CD4-positive, alpha-beta T cell (primary cell): ENCODE data around the gene YPEL2. TPM values are rescaled to one million over a fixed set of nuclear protein-coding genes. Genes with fewer than 3 reads are reported as not detected.

Source experiments
- ATAC-seq: fragments of 200-7000 bp; cut with Tn5 transposase; one replicate; pipeline ENCODE4 v1.10.0; 2022; ENCODE audit warnings: mild to moderate bottlenecking; ENCODE audit not compliant: poor library complexity
- CTCF ChIA-PET: fragments of 350-600 bp; sonication (Branson Sonifier 250); formaldehyde crosslinking; loops from one replicate; lab custom pipeline; 2021; ENCODE audit warnings: antibody characterized with exemption, inconsistent platforms; lab: Charles Lee
- POLR2A ChIA-PET: fragments of 350-600 bp; sonication (Branson Sonifier 250); formaldehyde crosslinking; loops from one replicate; lab custom pipeline; 2021; ENCODE audit warnings: antibody characterized with exemption, inconsistent platforms; lab: Charles Lee
- DNase-seq, 14 experiments: peaks; one replicate each; pipeline ENCODE4 v3.0.0-alpha.2; 2013 to 2020; ENCODE audit warnings: mixed read lengths in 2 of 14
- H3K27ac ChIP-seq, 2 donors: one replicate each; pipeline versions ENCODE4 v1.5.1 to v1.7.0; 2013; ENCODE audit warnings: low read length in 2 of 2, low read depth in 1 of 2, mild to moderate bottlenecking in 1 of 2
- H3K27me3 ChIP-seq, 2 experiments: 1 replicate in 1 of 2; 2 replicates in 1 of 2; pipeline versions ENCODE4 v1.6.1 to v1.7.0; 2013; ENCODE audit warnings: low read length in 2 of 2, control low read depth in 1 of 2, mild to moderate bottlenecking in 1 of 2, moderate library complexity in 1 of 2; ENCODE audit not compliant: insufficient read depth in 2 of 2, control insufficient read depth in 1 of 2
- H3K36me3 ChIP-seq: one replicate; pipeline ENCODE4 v1.6.1; 2013; ENCODE audit warnings: low read length, control low read depth; ENCODE audit not compliant: insufficient read depth
- H3K4me1 ChIP-seq: one replicate; pipeline ENCODE4 v1.6.1; 2013; ENCODE audit warnings: low read length, control low read depth; ENCODE audit not compliant: insufficient read depth
- H3K4me3 ChIP-seq: one replicate; pipeline ENCODE4 v1.5.1; 2013; ENCODE audit warnings: mild to moderate bottlenecking, low read length, moderate library complexity
- H3K9me3 ChIP-seq, 2 experiments: 1 replicate in 1 of 2; 2 replicates in 1 of 2; pipeline versions ENCODE4 v1.6.1 to v1.7.0; 2013; ENCODE audit warnings: low read length in 2 of 2, mild to moderate bottlenecking in 2 of 2, control low read depth in 1 of 2, moderate library complexity in 1 of 2; ENCODE audit not compliant: control insufficient read depth in 1 of 2, insufficient read depth in 1 of 2
- H3K27ac Mint-ChIP-seq: one replicate; pipeline ENCODE4 v1.8.0; 2020; ENCODE audit warnings: mixed read lengths
- H3K27me3 Mint-ChIP-seq: one replicate; pipeline ENCODE4 v1.8.0; 2021; ENCODE audit warnings: mixed read lengths
- H3K36me3 Mint-ChIP-seq: one replicate; pipeline ENCODE4 v1.8.0; 2021; ENCODE audit warnings: low read depth, mixed read lengths
- H3K4me1 Mint-ChIP-seq: one replicate; pipeline ENCODE4 v1.8.0; 2021; ENCODE audit warnings: low read depth, mixed read lengths
- H3K4me3 Mint-ChIP-seq: one replicate; pipeline ENCODE4 v1.8.0; 2020; ENCODE audit warnings: mild to moderate bottlenecking, mixed read lengths
- H3K9me3 Mint-ChIP-seq: one replicate; pipeline ENCODE4 v1.8.0; 2020; ENCODE audit warnings: mixed read lengths
- CTCF ChIP-seq: fragments of 200-600 bp; IDR thresholded peaks from one replicate; pipeline ENCODE4 v1.8.0; 2022; ENCODE audit warnings: antibody characterized with exemption, mild to moderate bottlenecking
- intact Hi-C, 2 experiments: fragments of 100-400 bp; cut with DNase I in 1 of 2; cut with micrococcal nuclease in 1 of 2; formaldehyde crosslinking; loops; one replicate each; pipeline versions ENCODE4 v1.15.1 to v1.9.0; 2023 to 2025; cut with DNase I, micrococcal nuclease
- total RNA-seq, 174 experiments: library from RNA in 2 of 174; stranded (reverse) in 2 of 174; gene quantifications; one replicate each; pipeline ENCODE4 v1.2.3 and lab custom pipeline; 2021 to 2026

The YPEL2 gene
- total RNA-seq, 2 experiments from 2014 or later = 69.1 to 71.6 TPM

GRCh38 chr17:59377410-59377809 lies 46.0 kb downstream of the YPEL2 start:
- ChIA-PET CTCF (no interaction called here), POLR2A (interaction anchor here (0.5 to 0.7 kb wide), 2 partner anchors 15 to 24 kb away, joined by 3 to 5 read pairs; no protein-coding TSS in a partner anchor)
- Mint-ChIP-seq H3K27me3 (no peaks in the 10 kb centered on the region), H3K9me3 (no peaks in the 10 kb centered on the region), H3K4me1 (peaks cover 79% of the 10 kb centered on the region), H3K36me3 (peaks cover 8% of the 10 kb centered on the region), H3K27ac (no peak overlapping the region), H3K4me3 (no peak overlapping the region)
- Histone ChIP-seq H3K36me3 (peaks cover 7% of the 10 kb centered on the region), H3K9me3 (no peaks in the 10 kb centered on the region), H3K27me3 (no peaks in the 10 kb centered on the region), H3K27ac (no peak overlapping the region), H3K4me1 (peaks cover 42% of the 10 kb centered on the region), H3K4me3 (no peak overlapping the region)
- ATAC-seq (no peak), DNase-seq (no peak)
- no peak for TF ChIP-seq CTCF
- intact Hi-C loops = no loop called here

- intact Hi-C loops = loop anchor here in 1 of 2 experiments (2.0 kb wide), 1 partner anchor 16 kb away; no protein-coding TSS in a partner anchor
- H3K36me3 Mint-ChIP-seq = peaks cover 8% of the 10 kb centered on the region
- no peaks in the 10 kb centered on the region for H3K27me3 Mint-ChIP-seq
- ATAC-seq (no peak), DNase-seq (no peak)
- no peak overlapping the region for H3K4me3 ChIP-seq
- H3K27ac ChIP-seq = no peak overlapping the region
- H3K27me3 ChIP-seq = no peaks in the 10 kb centered on the region
- H3K27ac Mint-ChIP-seq = no peak overlapping the region
- no peaks in the 10 kb centered on the region for H3K9me3 ChIP-seq
- peaks cover 29% of the 10 kb centered on the region for H3K4me1 ChIP-seq
- TF ChIP-seq CTCF = no peak
- POLR2A ChIA-PET = interaction anchor here (1.0 kb wide), 1 partner anchor 9 kb away, joined by 3 read pairs; no protein-coding TSS in a partner anchor
- H3K36me3 ChIP-seq = peaks cover 7% of the 10 kb centered on the region
- no peaks in the 10 kb centered on the region for H3K9me3 Mint-ChIP-seq
- H3K4me1 Mint-ChIP-seq = peaks cover 66% of the 10 kb centered on the region
- CTCF ChIA-PET = interaction anchor here (0.7 to 1.0 kb wide), 2 partner anchors 42 to 470 kb away, joined by 3 read pairs; no protein-coding TSS in a partner anchor
- no peak overlapping the region for H3K4me3 Mint-ChIP-seq
Observed at GRCh38 chr17:59378675-59379074, 47.2 kb downstream of the YPEL2 start.

GRCh38 chr17:59380474-59380873 lies 49.0 kb downstream of the YPEL2 start:
- ChIA-PET POLR2A (interaction anchor here (0.9 kb wide), 1 partner anchor 15 kb away, joined by 3 read pairs; no protein-coding TSS in a partner anchor), CTCF (interaction anchor here (1.4 kb wide), 1 partner anchor 51 kb away, joined by 4 read pairs; no protein-coding TSS in a partner anchor)
- H3K9me3 ChIP-seq = no peaks in the 10 kb centered on the region
- no peak for DNase-seq
- Mint-ChIP-seq H3K36me3 (peaks cover 8% of the 10 kb centered on the region), H3K27ac (no peak overlapping the region), H3K9me3 (no peaks in the 10 kb centered on the region), H3K4me3 (no peak overlapping the region), H3K27me3 (no peaks in the 10 kb centered on the region), H3K4me1 (peaks cover 48% of the 10 kb centered on the region)
- peaks cover 7% of the 10 kb centered on the region for H3K36me3 ChIP-seq
- H3K4me3 ChIP-seq = no peak overlapping the region
- TF ChIP-seq CTCF = no peak
- H3K4me1 ChIP-seq = peaks cover 16% of the 10 kb centered on the region
- H3K27ac ChIP-seq = no peak overlapping the region
- intact Hi-C loops = no loop called here
- no peaks in the 10 kb centered on the region for H3K27me3 ChIP-seq
- no peak for ATAC-seq
